OCI-LY1 (cell line): ENCODE measurements around the gene SLC2A5.

Experiments
- EZH2 ChIP-seq: fragments of 200-600 bp; sonication (generic), shearing (Covaris generic); IDR thresholded peaks from 2 replicates; pipeline ENCODE4 v1.8.0; 2017; ENCODE audit warnings: borderline replicate concordance, mixed run types, mild to moderate bottlenecking, antibody characterized with exemption, low read length, moderate library complexity, mixed read lengths
- TF ChIP-seq, protein P1 (sequence below): fragments of 200-600 bp; sonication (generic), shearing (Covaris generic); IDR thresholded peaks from 2 replicates; pipeline ENCODE4 v1.5.1; 2017; ENCODE audit warnings: mild to moderate bottlenecking, antibody characterized with exemption, low read length, moderate library complexity, mixed read lengths

DNA sequence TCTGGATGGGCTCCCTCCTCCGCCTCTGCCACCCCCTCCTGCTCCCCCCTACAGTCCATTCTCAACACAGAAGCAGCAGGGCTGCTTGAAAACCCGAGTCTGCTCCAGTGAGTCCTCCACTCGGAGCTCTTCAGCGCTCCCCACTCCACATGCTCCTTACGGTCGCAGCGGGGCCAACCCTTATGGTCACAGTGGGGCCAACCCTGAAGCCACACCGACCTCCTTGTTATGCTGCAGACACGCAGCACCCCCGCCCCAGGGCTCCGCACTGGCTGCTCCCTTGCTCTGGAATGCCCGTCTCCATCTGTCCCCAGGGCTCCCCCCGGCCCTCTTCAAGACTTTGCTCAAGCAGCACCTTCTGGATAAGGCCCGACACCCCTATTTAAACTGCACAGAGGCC, 36.9 kb upstream of the SLC2A5 start:
- TF ChIP-seq, protein P1, sequence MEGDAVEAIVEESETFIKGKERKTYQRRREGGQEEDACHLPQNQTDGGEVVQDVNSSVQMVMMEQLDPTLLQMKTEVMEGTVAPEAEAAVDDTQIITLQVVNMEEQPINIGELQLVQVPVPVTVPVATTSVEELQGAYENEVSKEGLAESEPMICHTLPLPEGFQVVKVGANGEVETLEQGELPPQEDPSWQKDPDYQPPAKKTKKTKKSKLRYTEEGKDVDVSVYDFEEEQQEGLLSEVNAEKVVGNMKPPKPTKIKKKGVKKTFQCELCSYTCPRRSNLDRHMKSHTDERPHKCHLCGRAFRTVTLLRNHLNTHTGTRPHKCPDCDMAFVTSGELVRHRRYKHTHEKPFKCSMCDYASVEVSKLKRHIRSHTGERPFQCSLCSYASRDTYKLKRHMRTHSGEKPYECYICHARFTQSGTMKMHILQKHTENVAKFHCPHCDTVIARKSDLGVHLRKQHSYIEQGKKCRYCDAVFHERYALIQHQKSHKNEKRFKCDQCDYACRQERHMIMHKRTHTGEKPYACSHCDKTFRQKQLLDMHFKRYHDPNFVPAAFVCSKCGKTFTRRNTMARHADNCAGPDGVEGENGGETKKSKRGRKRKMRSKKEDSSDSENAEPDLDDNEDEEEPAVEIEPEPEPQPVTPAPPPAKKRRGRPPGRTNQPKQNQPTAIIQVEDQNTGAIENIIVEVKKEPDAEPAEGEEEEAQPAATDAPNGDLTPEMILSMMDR: no peak
- TF ChIP-seq EZH2: no peak
